IPS DF 6.9 (cell line): Measurements from ENCODE around the gene CORO2B.

Experiments
- DNase-seq: peaks from one replicate; pipeline ENCODE4 v3.0.0-alpha.2; 2013; ENCODE audit warnings: low read depth, low spot score
- H3K27ac ChIP-seq: one replicate; pipeline ENCODE4 v1.5.1; 2013; ENCODE audit warnings: low read length, control low read depth
- H3K27me3 ChIP-seq: 2 replicates; pipeline ENCODE4 v1.6.1; 2013; ENCODE audit warnings: mild to moderate bottlenecking, low read length; ENCODE audit not compliant: control insufficient read depth, insufficient read depth
- H3K36me3 ChIP-seq: 2 replicates; pipeline ENCODE4 v1.6.1; 2013; ENCODE audit warnings: low read length; ENCODE audit not compliant: control insufficient read depth, insufficient read depth
- H3K4me1 ChIP-seq: 2 replicates; pipeline ENCODE4 v1.6.1; 2013; ENCODE audit warnings: low read length; ENCODE audit not compliant: control insufficient read depth, insufficient read depth
- H3K4me3 ChIP-seq: 2 replicates; pipeline ENCODE4 v1.5.1; 2013; ENCODE audit warnings: mild to moderate bottlenecking, low read length
- H3K9me3 ChIP-seq: 2 replicates; pipeline ENCODE4 v1.6.1; 2013; ENCODE audit warnings: low read length, inconsistent platforms; ENCODE audit not compliant: control insufficient read depth, insufficient read depth
- WGBS: extraction: QIAGEN DNeasy Blood & Tissue Kit; methylation state at CpG from one replicate; pipeline ENCODE4 v1.1.7; 2013; ENCODE audit warnings: mixed read lengths, missing lambda C conversion rate; ENCODE audit not compliant: insufficient read length, insufficient coverage; 5-methylcytosine and 5-hydroxymethylcytosine counted together

The CORO2B gene

DNA sequence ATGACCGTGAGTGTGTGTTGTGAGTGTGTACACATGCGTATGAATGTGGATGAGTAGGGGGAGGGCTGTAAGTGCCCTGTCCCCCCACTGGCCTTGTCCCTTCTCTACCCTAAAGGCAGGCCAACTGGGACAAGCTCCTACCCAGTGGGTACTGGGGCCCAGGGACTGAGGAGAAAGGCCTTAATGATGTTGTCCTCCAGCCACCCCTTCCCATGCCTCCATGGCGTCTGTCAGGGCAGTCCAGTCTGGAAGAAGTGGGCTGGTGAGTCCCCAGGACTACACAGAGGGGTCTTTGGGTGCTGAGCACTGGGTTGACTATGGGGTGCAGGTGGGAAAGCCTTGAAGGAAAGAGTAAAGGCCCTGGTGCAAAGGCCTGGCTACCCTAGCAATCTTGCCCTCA lies 16.9 kb upstream of the CORO2B start:
- no peak overlapping the region for H3K4me3 ChIP-seq
- no peak for DNase-seq
- H3K9me3 ChIP-seq, result no peaks in the 10 kb centered on the region
- no peaks in the 10 kb centered on the region for H3K27me3 ChIP-seq
- no peaks in the 10 kb centered on the region for H3K36me3 ChIP-seq
- H3K4me1 ChIP-seq, result peaks cover 12% of the 10 kb centered on the region
- no CpG with 5 or more reads among the region's 3 CpGs for WGBS
- no peak overlapping the region for H3K27ac ChIP-seq

DNA sequence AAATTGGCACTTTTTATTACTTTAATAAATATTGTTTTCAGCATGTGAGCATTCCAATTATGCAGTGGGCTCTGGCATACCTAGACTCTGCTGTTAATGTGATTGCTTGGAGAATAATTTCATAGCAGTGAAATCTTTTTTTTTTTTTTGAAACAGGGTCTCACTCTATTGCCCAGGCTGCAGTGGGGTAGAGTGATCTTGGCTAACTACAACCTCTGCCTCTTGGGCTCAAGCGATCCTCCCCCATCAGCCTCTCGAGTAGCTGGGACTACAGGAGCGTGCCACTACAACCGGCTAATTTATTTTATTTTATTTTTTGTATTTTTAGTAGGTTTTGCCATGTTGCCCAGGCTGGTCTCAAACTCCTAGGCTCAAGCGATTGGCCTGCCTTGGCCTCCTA lies 14.6 kb upstream of the CORO2B start:
- Histone ChIP-seq H3K27me3 (no peaks in the 10 kb centered on the region), H3K4me3 (no peak overlapping the region), H3K4me1 (peaks cover 6% of the 10 kb centered on the region; the same call in 1 of the 2 replicates), H3K9me3 (no peaks in the 10 kb centered on the region), H3K27ac (no peak overlapping the region), H3K36me3 (no peaks in the 10 kb centered on the region)
- no peak for DNase-seq
- no CpG with 5 or more reads among the region's 5 CpGs for WGBS

DNA sequence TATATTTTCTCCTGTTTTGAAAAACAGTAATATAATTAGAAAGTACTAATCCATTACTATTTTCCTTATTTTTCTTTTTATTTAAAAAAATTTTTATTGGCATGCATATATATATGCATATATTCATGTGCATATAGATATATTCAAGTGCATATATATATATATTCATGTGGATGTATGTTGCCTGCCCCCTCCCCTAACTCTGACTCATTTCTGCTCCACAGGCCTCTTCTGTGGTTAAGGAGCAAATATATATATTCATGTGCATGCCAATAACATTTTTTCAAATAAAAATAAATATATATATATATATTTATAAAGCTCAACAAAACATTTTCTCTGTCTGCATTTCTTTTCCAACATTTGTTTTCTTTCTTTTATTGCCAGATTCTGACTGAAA lies 13.6 kb upstream of the CORO2B start:
- no peak overlapping the region for H3K4me3 ChIP-seq
- H3K27ac ChIP-seq, result no peak overlapping the region
- no peaks in the 10 kb centered on the region for H3K9me3 ChIP-seq
- no peak for DNase-seq
- H3K36me3 ChIP-seq, result no peaks in the 10 kb centered on the region
- H3K27me3 ChIP-seq, result no peaks in the 10 kb centered on the region
- H3K4me1 ChIP-seq, result peaks cover 6% of the 10 kb centered on the region; the same call in 1 of the 2 replicates

DNA sequence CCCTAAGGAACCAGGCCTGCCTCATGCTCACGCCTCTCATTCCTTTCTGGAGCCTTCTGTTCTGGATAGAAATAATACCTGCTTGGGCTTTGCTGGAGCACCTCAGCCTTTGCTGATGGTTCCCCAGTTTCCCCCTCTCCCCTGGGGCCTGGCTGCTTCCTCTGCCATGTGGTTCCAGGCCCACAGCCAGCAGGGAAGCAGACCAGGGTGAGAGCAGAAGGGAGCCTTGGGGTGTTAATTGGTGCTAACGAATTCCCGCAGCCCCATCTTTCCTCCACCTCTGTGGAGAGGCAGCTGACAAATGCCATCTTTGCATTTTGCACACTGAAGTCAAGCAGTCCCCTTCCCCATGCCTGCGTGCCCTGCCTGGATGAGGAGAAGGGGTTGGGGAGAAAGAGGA lies 13.1 kb upstream of the CORO2B start:
- Histone ChIP-seq H3K9me3 (no peaks in the 10 kb centered on the region), H3K36me3 (no peaks in the 10 kb centered on the region), H3K4me3 (no peak overlapping the region), H3K27me3 (no peaks in the 10 kb centered on the region), H3K27ac (no peak overlapping the region), H3K4me1 (peaks cover 6% of the 10 kb centered on the region; the same call in 1 of the 2 replicates)
- no CpG with 5 or more reads among the region's 4 CpGs for WGBS
- DNase-seq, result no peak

DNA sequence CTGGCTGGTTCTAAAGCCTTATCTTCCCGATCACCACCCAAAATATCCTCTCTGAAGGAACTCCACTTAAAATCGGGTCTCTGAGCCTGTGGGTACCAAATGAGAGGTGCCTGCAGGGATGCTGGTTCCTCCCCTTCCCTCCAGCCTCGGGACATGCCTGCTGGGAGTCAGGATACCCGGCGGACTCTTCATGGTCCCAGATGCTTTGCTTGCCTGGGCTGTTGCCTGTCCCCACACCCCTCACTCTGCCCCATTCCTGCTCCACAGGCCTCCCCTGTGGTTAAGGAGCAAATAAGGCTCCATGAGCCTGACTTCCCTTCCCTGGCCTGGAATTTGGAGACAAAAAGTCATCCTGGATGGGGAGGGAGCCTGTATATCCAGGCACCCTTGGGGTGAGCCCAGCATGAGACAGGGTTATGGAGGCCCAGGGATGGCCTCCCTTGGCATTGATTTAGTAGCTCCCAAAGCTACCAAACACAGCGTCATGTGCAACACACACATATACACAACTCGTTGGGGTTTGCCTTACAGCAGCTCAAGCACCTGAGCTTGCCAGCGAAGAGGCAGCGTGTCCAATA lies 12.3 kb upstream of the CORO2B start:
- H3K9me3 ChIP-seq, result no peaks in the 10 kb centered on the region
- H3K4me3 ChIP-seq, result no peak overlapping the region
- no peak overlapping the region for H3K27ac ChIP-seq
- H3K36me3 ChIP-seq, result no peaks in the 10 kb centered on the region
- no peaks in the 10 kb centered on the region for H3K27me3 ChIP-seq
- H3K4me1 ChIP-seq, result peaks cover 4% of the 10 kb centered on the region; the same call in 1 of the 2 replicates
- WGBS, result no CpG with 5 or more reads among the region's 9 CpGs
- no peak for DNase-seq

DNA sequence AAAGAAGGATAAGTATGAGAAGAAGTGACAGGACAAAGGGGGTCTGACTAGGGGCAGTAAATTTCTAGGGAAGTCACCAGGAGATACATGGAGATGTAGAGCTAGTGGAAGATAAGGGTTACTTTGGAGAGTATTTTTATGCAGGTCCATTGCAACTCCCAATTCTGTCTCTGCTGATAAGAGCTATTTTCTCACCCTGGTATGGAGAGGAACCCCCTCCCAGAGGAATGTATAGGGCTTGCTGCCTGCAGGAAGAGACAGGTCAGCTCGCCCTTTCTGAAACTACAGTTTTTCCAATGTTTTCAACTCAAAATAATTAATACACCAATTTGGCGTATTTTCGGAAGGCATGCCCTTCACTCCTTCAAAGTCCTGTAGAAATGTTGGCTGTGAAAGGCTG lies 11.4 kb upstream of the CORO2B start:
- WGBS, result no CpG with 5 or more reads among the region's 3 CpGs
- no peak for DNase-seq

DNA sequence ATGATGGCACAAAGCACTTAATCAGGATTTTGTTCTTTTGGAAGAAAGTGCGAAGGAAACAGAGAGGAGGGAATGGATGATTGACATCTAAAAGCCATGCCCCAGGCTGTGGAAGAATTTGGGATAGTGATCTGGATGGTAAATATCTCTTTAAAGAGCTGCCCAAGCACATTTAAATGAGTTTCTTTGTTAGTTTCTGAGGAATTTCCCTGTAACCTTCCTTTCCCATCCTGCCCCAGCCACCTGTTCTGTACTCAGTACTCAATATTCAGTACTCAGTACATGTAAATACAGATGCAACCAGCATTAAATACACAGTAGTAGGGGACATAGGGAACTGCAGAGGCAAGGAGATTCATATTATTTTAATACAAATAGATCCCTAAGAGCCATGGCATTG lies 7.8 kb upstream of the CORO2B start:
- WGBS, result no CpG with 5 or more reads among the region's 1 CpG
- no peak overlapping the region for H3K4me3 ChIP-seq
- no peaks in the 10 kb centered on the region for H3K27me3 ChIP-seq
- no peak overlapping the region for H3K27ac ChIP-seq
- no peak for DNase-seq
- H3K4me1 ChIP-seq, result peaks cover 11% of the 10 kb centered on the region
- no peaks in the 10 kb centered on the region for H3K36me3 ChIP-seq
- no peaks in the 10 kb centered on the region for H3K9me3 ChIP-seq

More for the DNA sequence above, 11.4 kb upstream of the CORO2B start:
- H3K27ac ChIP-seq, result no peak overlapping the region
- H3K9me3 ChIP-seq, result no peaks in the 10 kb centered on the region
- H3K4me1 ChIP-seq, result peaks cover 4% of the 10 kb centered on the region; the same call in 1 of the 2 replicates
- no peak overlapping the region for H3K4me3 ChIP-seq
- H3K27me3 ChIP-seq, result no peaks in the 10 kb centered on the region
- no peaks in the 10 kb centered on the region for H3K36me3 ChIP-seq

DNA sequence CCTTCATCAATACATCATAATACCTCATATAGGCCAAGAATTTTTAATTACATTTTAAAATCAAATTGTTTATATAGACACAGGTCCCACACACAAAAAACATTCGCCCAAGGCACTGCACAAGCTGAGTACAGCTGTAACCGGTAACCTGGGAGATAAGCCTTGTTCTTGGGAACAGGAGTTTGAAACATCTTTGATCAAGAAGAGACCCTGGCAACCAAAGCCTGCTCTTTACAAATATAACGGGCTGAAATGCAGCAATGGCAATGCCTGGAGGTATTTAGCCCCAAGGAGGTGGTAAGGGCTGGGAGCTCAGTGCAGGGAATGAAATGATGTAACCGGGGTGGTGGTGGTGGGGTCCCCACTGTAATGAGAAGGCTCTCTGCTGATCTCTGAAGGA lies 7.2 kb upstream of the CORO2B start:
- no CpG with 5 or more reads among the region's 4 CpGs for WGBS
- no peaks in the 10 kb centered on the region for H3K36me3 ChIP-seq
- H3K4me1 ChIP-seq, result peaks cover 10% of the 10 kb centered on the region
- no peak for DNase-seq
- H3K27me3 ChIP-seq, result no peaks in the 10 kb centered on the region
- no peak overlapping the region for H3K4me3 ChIP-seq
- H3K27ac ChIP-seq, result no peak overlapping the region
- no peaks in the 10 kb centered on the region for H3K9me3 ChIP-seq

DNA sequence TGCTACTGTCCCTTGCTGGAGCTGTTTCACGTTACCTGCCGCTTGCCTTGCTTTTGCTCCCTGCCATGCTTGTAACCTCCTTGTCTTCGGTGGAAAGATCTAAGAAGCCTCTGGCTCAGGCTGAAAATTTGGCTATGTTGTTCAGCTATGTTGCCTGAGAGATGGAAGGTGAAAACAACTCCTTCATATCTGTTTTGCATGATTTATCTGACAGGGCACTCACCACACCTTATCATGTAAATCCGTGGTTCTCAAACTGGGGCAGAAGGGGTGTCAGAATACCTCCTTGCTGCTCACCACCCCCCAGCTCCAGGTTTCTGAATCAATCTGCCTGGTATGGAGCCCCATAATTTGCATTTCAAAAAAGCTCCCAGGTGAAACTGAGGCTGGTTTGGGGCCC lies 6.5 kb upstream of the CORO2B start:
- no peaks in the 10 kb centered on the region for H3K9me3 ChIP-seq
- no peak for DNase-seq
- H3K36me3 ChIP-seq, result no peaks in the 10 kb centered on the region
- WGBS, result no CpG with 5 or more reads among the region's 4 CpGs
- no peaks in the 10 kb centered on the region for H3K27me3 ChIP-seq
- no peak overlapping the region for H3K27ac ChIP-seq
- no peak overlapping the region for H3K4me3 ChIP-seq
- H3K4me1 ChIP-seq, result peaks cover 9% of the 10 kb centered on the region

DNA sequence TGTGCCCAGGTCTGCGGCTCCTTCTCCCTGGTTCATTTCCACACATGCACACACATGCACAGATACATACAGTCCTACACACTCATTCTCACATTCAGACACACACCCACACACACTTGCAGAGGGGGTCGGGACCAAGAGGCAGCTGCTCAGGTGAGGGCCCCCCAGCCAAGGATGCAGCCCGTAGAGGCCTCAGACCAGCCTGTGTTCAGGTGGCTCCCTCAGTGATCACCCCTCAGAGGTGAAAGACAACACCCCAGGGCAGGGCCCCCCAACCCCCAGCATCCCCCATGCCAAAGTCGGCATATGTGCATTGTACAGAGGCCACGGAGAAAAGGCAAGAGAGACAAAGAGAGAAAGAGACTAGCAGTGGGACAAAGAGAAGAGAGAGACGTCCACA lies 5.9 kb upstream of the CORO2B start:
- DNase-seq, result no peak
- Histone ChIP-seq H3K36me3 (no peaks in the 10 kb centered on the region), H3K4me3 (no peak overlapping the region), H3K27me3 (peaks cover under 1% of the 10 kb centered on the region; the same call in 1 of the 2 replicates), H3K27ac (no peak overlapping the region), H3K9me3 (no peaks in the 10 kb centered on the region), H3K4me1 (peaks cover 9% of the 10 kb centered on the region)
- no CpG with 5 or more reads among the region's 6 CpGs for WGBS

DNA sequence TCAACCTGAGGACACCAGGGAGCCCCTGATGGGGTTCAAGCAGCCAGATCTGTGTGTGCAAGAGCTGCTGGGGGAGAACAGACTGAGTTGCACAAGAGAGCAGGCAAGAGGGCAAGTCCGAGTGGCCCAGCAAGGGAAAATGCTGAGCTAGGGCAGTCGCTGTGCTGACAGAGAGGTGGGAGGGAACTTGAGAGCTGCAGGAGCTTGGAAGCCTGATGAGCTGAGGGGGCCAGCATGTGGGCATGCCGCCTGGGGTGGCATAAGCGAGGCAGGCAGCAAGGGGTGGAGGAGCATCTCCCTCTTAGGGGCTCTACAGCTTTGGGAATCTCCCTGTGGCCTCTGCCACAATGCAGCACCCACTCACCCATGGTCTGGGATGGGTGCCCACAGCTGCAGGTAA lies 4.7 kb upstream of the CORO2B start:
- Histone ChIP-seq H3K36me3 (no peaks in the 10 kb centered on the region), H3K27ac (no peak overlapping the region), H3K27me3 (peaks cover 2% of the 10 kb centered on the region; the same call in 1 of the 2 replicates), H3K4me1 (peaks cover 12% of the 10 kb centered on the region), H3K9me3 (no peaks in the 10 kb centered on the region), H3K4me3 (no peak overlapping the region)
- DNase-seq, result no peak
- no CpG with 5 or more reads among the region's 4 CpGs for WGBS
